ENCODE measurements around the gene SFTA2.
"Not testable (repeated sequence)": the region's sequence is repeated elsewhere in the genome, so short reads cannot be mapped to it uniquely, and the experiment has no call there.

The SFTA2 gene

DNA sequence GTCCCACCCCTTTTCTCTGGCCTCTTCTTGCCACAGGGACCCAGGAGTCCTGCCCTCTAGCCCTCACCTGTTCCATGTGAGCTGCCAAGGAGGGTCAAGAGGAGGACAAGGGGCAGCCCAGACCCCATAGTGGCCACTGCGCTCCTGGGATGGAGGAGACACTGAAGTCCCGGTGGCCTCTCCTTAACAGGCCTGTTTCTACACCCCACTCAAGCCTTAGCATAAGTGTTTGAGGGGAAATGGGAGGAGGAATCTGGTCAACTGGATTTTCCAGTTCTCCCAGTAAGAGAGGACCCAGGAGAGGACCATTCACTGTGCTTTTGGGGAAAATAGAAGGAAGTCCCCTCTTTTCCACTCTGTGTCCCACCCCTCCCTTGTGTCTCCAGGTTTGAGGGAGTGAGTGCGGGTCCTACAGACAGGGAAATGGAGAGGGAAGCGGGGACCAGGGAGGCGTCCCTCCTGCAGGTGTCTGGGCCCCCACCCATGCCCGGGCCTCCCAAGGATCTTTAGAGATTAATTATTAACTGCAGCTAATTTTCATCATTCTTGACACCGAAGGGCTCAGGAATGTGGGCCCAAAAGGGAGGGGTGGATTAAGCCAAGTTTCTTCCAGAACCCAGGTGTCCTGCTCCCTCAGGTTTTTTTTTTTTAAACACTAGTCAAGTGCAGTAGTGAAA lies at the start of gene SFTA2:
TSS of gene SFTA2 (minus strand) at position 202 of the 677 bp plus-strand sequence. CDS start at position 128, 74 bp downstream.
- Histone ChIP-seq H3K4me1 (ENCODE audit: control insufficient read depth, insufficient read depth, low read length) (no peaks in the 10 kb centered on the region), H3K9me3 (ENCODE audit: control insufficient read depth, insufficient read depth, low read length) (no peaks in the 10 kb centered on the region), H3K9ac (ENCODE audit: low read depth, low read length) (no peak within 1 kb of the TSS), H3K27me3 (ENCODE audit: control insufficient read depth, insufficient read depth, low read length) (no peaks in the 10 kb centered on the region), H3K36me3 (ENCODE audit: control insufficient read depth, insufficient read depth, low read length) (no peaks in the 10 kb centered on the region), H3K4me3 (ENCODE audit: low read depth, low read length) (no peak within 1 kb of the TSS)

DNA sequence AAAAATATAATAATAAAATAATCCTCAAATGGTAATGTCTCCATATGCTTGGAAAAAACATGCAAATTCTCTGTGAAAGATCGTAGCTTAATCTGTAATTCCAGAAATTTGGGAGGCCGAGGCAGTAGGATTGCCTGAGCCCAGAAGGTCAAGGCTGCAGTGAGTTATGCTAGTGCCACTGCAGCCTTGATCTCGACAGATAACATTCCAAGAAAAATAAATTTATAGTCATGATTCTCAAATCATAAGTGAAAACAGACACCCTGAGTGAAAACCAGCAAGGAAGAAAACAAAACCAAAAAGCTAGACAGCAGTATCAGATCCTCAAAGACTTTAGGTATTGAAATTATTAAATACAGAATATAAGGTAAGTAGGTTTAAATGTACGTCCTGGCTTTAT lies 47.7 kb upstream of the SFTA2 start:
- peaks cover 4% of the 10 kb centered on the region for H3K4me1 ChIP-seq (ENCODE audit: control insufficient read depth, insufficient read depth, low read length)
- H3K27me3 ChIP-seq (ENCODE audit: control insufficient read depth, insufficient read depth, low read length) = no peaks in the 10 kb centered on the region
- H3K36me3 ChIP-seq (ENCODE audit: control insufficient read depth, insufficient read depth, low read length) = no peaks in the 10 kb centered on the region
- no peak overlapping the region for H3K4me3 ChIP-seq (ENCODE audit: low read depth, low read length)
- H3K9ac ChIP-seq (ENCODE audit: low read depth, low read length) = no peak overlapping the region
- H3K9me3 ChIP-seq (ENCODE audit: control insufficient read depth, insufficient read depth, low read length) = no peaks in the 10 kb centered on the region

DNA sequence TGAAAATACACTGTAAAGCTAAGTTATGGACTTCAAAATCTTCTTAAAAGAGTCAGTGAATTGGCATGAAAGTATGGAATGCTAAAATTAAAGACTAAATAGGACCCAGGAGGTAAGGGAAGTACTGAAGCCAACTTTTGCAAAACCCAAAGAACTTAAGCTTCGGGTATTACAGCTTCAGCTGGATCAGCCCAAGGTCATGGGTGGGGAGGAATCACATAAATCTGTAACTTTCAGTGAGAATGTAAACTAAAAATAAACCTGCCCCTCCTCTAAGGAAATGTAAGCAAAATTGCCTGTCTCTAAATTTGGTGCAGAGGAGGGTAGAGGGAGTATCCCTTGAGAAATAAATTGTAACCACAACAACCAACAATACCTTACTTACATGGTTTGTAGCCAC lies 47.2 kb upstream of the SFTA2 start:
- Histone ChIP-seq H3K27me3 (ENCODE audit: control insufficient read depth, insufficient read depth, low read length) (no peaks in the 10 kb centered on the region), H3K9ac (ENCODE audit: low read depth, low read length) (no peak overlapping the region), H3K36me3 (ENCODE audit: control insufficient read depth, insufficient read depth, low read length) (no peaks in the 10 kb centered on the region), H3K4me3 (ENCODE audit: low read depth, low read length) (no peak overlapping the region), H3K9me3 (ENCODE audit: control insufficient read depth, insufficient read depth, low read length) (no peaks in the 10 kb centered on the region), H3K4me1 (ENCODE audit: control insufficient read depth, insufficient read depth, low read length) (peaks cover 4% of the 10 kb centered on the region)

DNA sequence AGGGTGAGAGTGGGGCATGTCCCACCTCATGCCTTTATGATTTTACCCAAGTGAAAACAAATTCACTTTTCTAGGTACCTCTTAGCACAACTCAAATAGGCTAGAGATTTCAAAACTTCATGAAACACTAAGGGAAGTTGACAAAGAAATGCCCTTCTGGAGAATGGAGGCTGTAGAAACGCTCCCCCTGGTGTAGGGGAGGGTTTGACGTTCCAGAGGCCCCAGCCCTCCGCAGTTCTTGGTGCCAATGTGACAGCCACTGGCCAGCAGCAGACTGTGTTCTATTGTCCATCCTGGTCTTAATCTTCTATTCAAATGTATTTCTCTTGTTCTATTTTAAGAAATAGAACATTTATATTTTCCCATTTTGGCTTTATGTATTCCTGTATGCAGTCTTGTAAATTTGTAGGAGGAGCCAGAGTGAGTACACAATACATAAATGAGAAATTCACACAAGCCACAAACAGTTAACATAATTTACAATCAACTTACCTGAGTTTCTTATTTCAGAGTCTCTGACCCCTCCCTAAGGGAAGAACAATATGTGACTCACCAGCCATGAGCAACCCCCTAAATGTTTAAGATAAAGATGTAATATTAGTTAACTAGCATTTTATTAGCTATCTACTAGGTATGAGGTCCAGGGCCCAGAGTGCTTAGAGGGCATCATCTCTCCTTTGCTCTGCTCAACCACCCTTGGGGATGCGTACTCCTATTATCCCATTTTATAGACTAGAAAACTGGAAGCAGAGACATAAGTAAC lies 42.7 kb upstream of the SFTA2 start:
- H3K36me3 ChIP-seq (ENCODE audit: control insufficient read depth, insufficient read depth, low read length) = no peaks in the 10 kb centered on the region
- no peak overlapping the region for H3K9ac ChIP-seq (ENCODE audit: low read depth, low read length)
- H3K27me3 ChIP-seq (ENCODE audit: control insufficient read depth, insufficient read depth, low read length) = no peaks in the 10 kb centered on the region
- no peaks in the 10 kb centered on the region for H3K4me1 ChIP-seq (ENCODE audit: control insufficient read depth, insufficient read depth, low read length)
- no peak overlapping the region for H3K4me3 ChIP-seq (ENCODE audit: low read depth, low read length)
- H3K9me3 ChIP-seq (ENCODE audit: control insufficient read depth, insufficient read depth, low read length) = no peaks in the 10 kb centered on the region

DNA sequence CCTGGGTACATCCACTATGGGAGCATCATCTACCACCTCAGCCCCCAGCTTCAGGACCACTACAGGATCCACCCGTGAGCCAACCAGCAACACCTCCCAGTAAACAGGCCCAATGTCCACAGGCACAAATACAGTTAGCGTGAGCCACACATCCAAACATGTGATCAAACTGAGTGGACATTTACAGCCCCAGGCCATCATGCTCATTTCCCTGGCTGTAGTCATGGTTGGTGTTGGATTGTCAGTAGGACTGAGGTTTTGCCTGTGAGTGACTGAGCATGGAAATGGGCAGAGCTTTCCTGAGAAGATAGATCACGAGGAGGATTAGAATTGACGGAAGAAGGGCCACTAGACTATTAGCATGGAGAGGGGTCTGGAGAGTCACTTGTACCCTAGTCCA lies 40.8 kb upstream of the SFTA2 start:
- H3K4me1 ChIP-seq (ENCODE audit: control insufficient read depth, insufficient read depth, low read length) = no peaks in the 10 kb centered on the region
- no peaks in the 10 kb centered on the region for H3K36me3 ChIP-seq (ENCODE audit: control insufficient read depth, insufficient read depth, low read length)
- H3K27me3 ChIP-seq (ENCODE audit: control insufficient read depth, insufficient read depth, low read length) = no peaks in the 10 kb centered on the region
- H3K9ac ChIP-seq (ENCODE audit: low read depth, low read length) = no peak overlapping the region
- H3K9me3 ChIP-seq (ENCODE audit: control insufficient read depth, insufficient read depth, low read length) = no peaks in the 10 kb centered on the region
- no peak overlapping the region for H3K4me3 ChIP-seq (ENCODE audit: low read depth, low read length)

DNA sequence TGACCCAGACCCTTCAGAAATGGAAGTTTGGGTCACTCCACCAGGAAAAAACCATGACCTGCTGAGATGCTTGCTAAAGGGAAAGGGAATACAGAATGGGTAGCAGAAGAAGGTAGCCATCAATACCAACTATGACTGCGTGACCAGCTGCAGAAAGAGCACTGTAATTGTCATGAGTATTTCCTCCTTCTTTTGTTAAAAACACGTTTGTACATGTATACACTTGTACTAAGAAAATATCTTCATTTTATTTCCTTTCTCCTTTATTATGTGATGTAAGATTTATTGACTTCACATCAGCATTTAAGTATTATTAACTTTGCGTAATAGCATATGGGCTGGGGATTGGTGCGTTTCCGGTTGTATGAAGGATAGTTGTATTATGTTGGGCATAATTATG lies 39.0 kb upstream of the SFTA2 start:
- no peaks in the 10 kb centered on the region for H3K27me3 ChIP-seq (ENCODE audit: control insufficient read depth, insufficient read depth, low read length)
- H3K9ac ChIP-seq (ENCODE audit: low read depth, low read length) = no peak overlapping the region
- no peaks in the 10 kb centered on the region for H3K9me3 ChIP-seq (ENCODE audit: control insufficient read depth, insufficient read depth, low read length)
- no peaks in the 10 kb centered on the region for H3K4me1 ChIP-seq (ENCODE audit: control insufficient read depth, insufficient read depth, low read length)
- no peaks in the 10 kb centered on the region for H3K36me3 ChIP-seq (ENCODE audit: control insufficient read depth, insufficient read depth, low read length)
- no peak overlapping the region for H3K4me3 ChIP-seq (ENCODE audit: low read depth, low read length)

DNA sequence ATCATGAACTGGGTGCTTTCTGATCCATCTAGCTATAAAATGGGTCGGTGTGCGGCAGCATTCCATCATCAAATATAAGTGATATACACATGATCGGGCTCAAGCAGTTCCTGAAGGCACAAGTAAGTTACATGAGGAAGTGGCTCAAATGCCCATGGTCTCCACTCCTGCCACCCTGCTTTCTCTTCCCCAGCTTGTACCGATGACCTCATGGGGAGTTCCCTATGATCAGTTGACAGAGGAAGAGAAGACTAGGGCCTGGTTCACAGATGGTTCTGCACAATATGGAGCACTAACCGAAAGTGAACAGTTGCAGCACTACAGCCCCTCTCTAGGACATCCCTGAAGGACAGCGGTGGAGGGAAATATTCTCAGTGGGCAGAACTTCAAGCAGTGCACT lies 37.2 kb upstream of the SFTA2 start:
- H3K27me3 ChIP-seq (ENCODE audit: control insufficient read depth, insufficient read depth, low read length); H3K36me3 ChIP-seq (ENCODE audit: control insufficient read depth, insufficient read depth, low read length); H3K9ac ChIP-seq (ENCODE audit: low read depth, low read length); H3K4me1 ChIP-seq (ENCODE audit: control insufficient read depth, insufficient read depth, low read length); H3K4me3 ChIP-seq (ENCODE audit: low read depth, low read length); H3K9me3 ChIP-seq (ENCODE audit: control insufficient read depth, insufficient read depth, low read length): not testable (repeated sequence)

DNA sequence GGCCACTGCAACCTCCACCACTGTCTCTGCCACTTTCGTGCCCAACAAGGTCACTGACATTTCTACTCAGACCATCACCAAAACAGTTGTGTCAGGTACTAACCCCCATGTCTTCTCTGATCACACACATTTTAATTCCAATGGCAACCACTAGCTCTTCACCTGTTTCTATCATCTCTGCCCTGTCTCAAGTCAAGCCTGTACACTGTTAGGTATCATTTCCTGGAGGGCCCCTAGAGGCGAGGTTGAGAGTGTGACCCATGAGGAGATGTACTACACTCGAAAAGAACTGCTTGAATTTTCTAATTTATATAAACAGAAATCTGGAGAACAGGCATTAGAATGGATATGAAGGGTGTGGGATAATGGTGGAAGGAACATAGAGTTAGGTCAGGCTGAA lies 34.2 kb upstream of the SFTA2 start:
- Histone ChIP-seq H3K4me3 (ENCODE audit: low read depth, low read length) (no peak overlapping the region), H3K9ac (ENCODE audit: low read depth, low read length) (no peak overlapping the region), H3K9me3 (ENCODE audit: control insufficient read depth, insufficient read depth, low read length) (no peaks in the 10 kb centered on the region), H3K36me3 (ENCODE audit: control insufficient read depth, insufficient read depth, low read length) (no peaks in the 10 kb centered on the region), H3K27me3 (ENCODE audit: control insufficient read depth, insufficient read depth, low read length) (no peaks in the 10 kb centered on the region), H3K4me1 (ENCODE audit: control insufficient read depth, insufficient read depth, low read length) (no peaks in the 10 kb centered on the region)

DNA sequence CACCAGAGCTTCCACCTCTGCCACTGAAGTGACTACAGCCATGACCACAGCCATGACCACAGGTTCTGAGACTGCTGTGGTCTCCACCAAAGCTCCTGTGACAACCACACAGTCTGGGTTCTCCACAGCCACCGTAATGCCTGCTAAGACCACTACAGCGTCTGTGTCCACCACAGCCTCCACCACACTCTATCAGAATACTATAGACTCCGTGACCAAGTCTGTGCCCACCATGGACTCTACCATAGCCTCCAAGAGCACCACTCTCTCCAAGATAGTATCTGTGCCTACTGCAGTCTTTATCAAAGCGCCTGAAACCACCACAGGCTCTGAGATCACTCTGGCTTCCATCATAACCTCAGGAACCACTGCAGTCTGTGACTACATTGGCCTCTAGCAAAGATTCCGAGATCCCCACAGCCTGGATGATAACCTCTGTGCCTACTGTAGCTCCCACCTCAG lies 33.2 kb upstream of the SFTA2 start:
- Histone ChIP-seq H3K4me3 (ENCODE audit: low read depth, low read length) (no peak overlapping the region), H3K9ac (ENCODE audit: low read depth, low read length) (no peak overlapping the region), H3K27me3 (ENCODE audit: control insufficient read depth, insufficient read depth, low read length) (no peaks in the 10 kb centered on the region), H3K36me3 (ENCODE audit: control insufficient read depth, insufficient read depth, low read length) (no peaks in the 10 kb centered on the region), H3K4me1 (ENCODE audit: control insufficient read depth, insufficient read depth, low read length) (no peaks in the 10 kb centered on the region), H3K9me3 (ENCODE audit: control insufficient read depth, insufficient read depth, low read length) (no peaks in the 10 kb centered on the region)

DNA sequence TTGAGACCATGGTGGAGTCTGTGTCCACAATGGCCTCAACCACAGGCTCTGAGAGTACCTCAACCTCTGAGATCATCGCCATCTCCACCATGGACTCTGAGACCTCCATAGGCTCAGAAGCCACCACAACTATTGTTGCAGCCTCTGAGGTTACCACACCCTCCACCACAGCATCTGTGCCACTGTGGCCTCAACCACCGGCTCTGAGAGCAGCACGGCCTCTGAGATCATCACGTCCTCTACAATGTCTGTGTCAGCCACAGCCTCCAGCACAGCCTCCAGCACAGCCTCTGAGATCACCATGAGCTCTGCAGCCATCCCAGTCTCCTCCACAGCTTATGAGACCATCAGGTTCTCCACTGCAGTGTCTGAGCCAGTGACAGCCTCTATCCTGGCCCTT lies 32.1 kb upstream of the SFTA2 start:
- Histone ChIP-seq H3K9me3 (ENCODE audit: control insufficient read depth, insufficient read depth, low read length) (no peaks in the 10 kb centered on the region), H3K36me3 (ENCODE audit: control insufficient read depth, insufficient read depth, low read length) (no peaks in the 10 kb centered on the region), H3K4me3 (ENCODE audit: low read depth, low read length) (no peak overlapping the region), H3K4me1 (ENCODE audit: control insufficient read depth, insufficient read depth, low read length) (no peaks in the 10 kb centered on the region), H3K27me3 (ENCODE audit: control insufficient read depth, insufficient read depth, low read length) (no peaks in the 10 kb centered on the region), H3K9ac (ENCODE audit: low read depth, low read length) (no peak overlapping the region)

DNA sequence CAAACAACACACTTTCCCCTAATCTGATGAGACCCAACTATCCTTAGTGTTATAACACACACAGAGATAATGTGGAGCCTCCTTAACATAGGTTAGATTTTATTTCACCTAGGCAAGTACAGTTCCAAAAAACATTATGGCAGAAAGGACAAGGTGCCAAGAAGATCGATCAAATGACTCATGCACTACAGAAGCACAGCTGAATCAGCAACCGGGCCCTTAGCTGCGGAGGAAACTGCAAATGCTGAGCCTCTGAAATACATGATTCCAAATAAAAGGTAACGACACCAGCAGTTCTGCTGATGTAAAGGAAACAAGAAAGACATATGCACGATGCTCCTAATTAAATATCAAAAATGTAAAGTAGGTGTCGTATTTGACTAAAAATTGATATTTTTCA lies 31.7 kb upstream of the SFTA2 start:
- H3K27me3 ChIP-seq (ENCODE audit: control insufficient read depth, insufficient read depth, low read length) = no peaks in the 10 kb centered on the region

DNA sequence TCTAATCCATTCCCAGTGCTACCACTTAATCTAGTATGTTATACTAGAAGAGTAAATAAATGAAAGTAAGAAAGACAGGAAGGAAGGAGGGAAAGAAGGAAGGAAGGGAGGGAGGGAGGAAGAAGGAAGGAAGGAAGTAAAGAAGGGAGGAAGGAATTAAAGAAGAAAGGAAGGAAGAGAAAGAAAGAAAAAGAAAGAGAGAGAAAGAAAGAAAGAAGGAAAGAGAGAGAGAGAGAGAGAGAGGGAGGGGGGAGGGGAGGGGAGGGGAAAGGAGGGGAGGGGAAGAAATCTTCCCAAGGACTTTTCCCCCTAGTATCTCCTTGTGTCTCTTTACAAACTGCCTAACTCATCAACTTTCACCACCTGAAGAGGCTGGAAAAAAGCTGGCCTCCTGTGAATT lies 30.7 kb upstream of the SFTA2 start:
- Histone ChIP-seq H3K9ac (ENCODE audit: low read depth, low read length) (no peak overlapping the region), H3K4me3 (ENCODE audit: low read depth, low read length) (no peak overlapping the region), H3K36me3 (ENCODE audit: control insufficient read depth, insufficient read depth, low read length) (no peaks in the 10 kb centered on the region), H3K4me1 (ENCODE audit: control insufficient read depth, insufficient read depth, low read length) (no peaks in the 10 kb centered on the region), H3K9me3 (ENCODE audit: control insufficient read depth, insufficient read depth, low read length) (no peaks in the 10 kb centered on the region), H3K27me3 (ENCODE audit: control insufficient read depth, insufficient read depth, low read length) (peaks cover 4% of the 10 kb centered on the region)

More for the DNA sequence above, 31.7 kb upstream of the SFTA2 start:
- no peak overlapping the region for H3K9ac ChIP-seq (ENCODE audit: low read depth, low read length)
- H3K36me3 ChIP-seq (ENCODE audit: control insufficient read depth, insufficient read depth, low read length) = no peaks in the 10 kb centered on the region
- no peak overlapping the region for H3K4me3 ChIP-seq (ENCODE audit: low read depth, low read length)
- no peaks in the 10 kb centered on the region for H3K4me1 ChIP-seq (ENCODE audit: control insufficient read depth, insufficient read depth, low read length)
- H3K9me3 ChIP-seq (ENCODE audit: control insufficient read depth, insufficient read depth, low read length) = no peaks in the 10 kb centered on the region
